Stomach (tissue), 9 donors: ENCODE measurements around the gene THEMIS. TPM values are rescaled to one million over a fixed set of nuclear protein-coding genes. Genes with fewer than 3 reads are reported as not detected.

Source experiments
- DNase-seq, 2 donors: peaks; one replicate each; pipeline versions ENCODE4 v3.0.0 to v3.0.0-alpha.2; 2013 to 2019
- H3K27ac ChIP-seq, 5 donors: fragments of 200-600 bp in 4 of 5; sonication (generic) in 4 of 5; one replicate each; pipeline ENCODE4 v1.5.1; 2013 to 2019; ENCODE audit warnings: mild to moderate bottlenecking in 1 of 5, moderate library complexity in 1 of 5
- H3K27me3 ChIP-seq, 3 donors: fragments of 200-600 bp; sonication (generic); one replicate each; pipeline ENCODE4 v1.5.1; 2017 to 2019; ENCODE audit warnings: mixed run types in 1 of 3
- H3K36me3 ChIP-seq, 4 donors: fragments of 200-600 bp; sonication (generic); 1 replicate in 3 of 4; 2 replicates in 1 of 4; pipeline ENCODE4 v1.5.1; 2016 to 2019
- H3K4me1 ChIP-seq, 4 donors: fragments of 200-600 bp; sonication (generic); one replicate each; pipeline ENCODE4 v1.5.1; 2016 to 2019
- H3K4me3 ChIP-seq, 4 donors: fragments of 200-600 bp; sonication (generic) in 3 of 4; one replicate each; pipeline ENCODE4 v1.5.1; 2016 to 2019; ENCODE audit warnings: mild to moderate bottlenecking in 1 of 4
- H3K9me3 ChIP-seq, 4 donors: fragments of 200-600 bp; sonication (generic); one replicate each; pipeline ENCODE4 v1.5.1; 2016 to 2019
- EP300 ChIP-seq: sonication (generic); formaldehyde crosslinking; IDR thresholded peaks from one replicate; pipeline ENCODE4 v1.6.1; 2017; ENCODE audit warnings: antibody characterized with exemption
- POLR2A ChIP-seq, 4 donors: fragments of 450-650 bp; IDR thresholded peaks; one replicate each; pipeline ENCODE4 v1.6.1; 2016; ENCODE audit warnings: antibody characterized with exemption in 4 of 4, control low read depth in 2 of 4, mild to moderate bottlenecking in 1 of 4, moderate library complexity in 1 of 4
- POLR2AphosphoS5 ChIP-seq, 3 donors: sonication (generic); formaldehyde crosslinking; IDR thresholded peaks; one replicate each; pipeline ENCODE4 v1.6.1; 2016; ENCODE audit warnings: antibody characterized with exemption in 3 of 3
- WGBS, 5 donors: extraction: QIAGEN DNeasy Blood & Tissue Kit in 3 of 5; methylation state at CpG; one replicate each; pipeline versions ENCODE4 v1.1.5 to v1.1.7; 2013 to 2018; 5-methylcytosine and 5-hydroxymethylcytosine counted together
- intact Hi-C: fragments of 100-400 bp; cut with DNase I; formaldehyde crosslinking; loops from one replicate; pipeline ENCODE4 v1.15.1; 2023; ENCODE audit warnings: low total_unique reads
- polyA plus RNA-seq, 3 donors: library from polyadenylated mRNA; stranded (reverse); fragments of 200-250 nt; gene quantifications; one replicate each; pipeline ENCODE4 v1.2.3, GENCODE V29; 2013
- total RNA-seq, 5 donors: library from RNA; depleted of rRNA; stranded (reverse); fragments of >200 nt; gene quantifications; one replicate each; pipeline versions ENCODE4 v1.1.0 to v1.2.3, GENCODE V29; 2014 to 2016
- TF ChIP-seq, protein P1 (sequence below), 7 experiments: fragments of 450-650 bp in 4 of 7; fragments of 200-600 bp in 3 of 7; sonication (generic) in 3 of 7; IDR thresholded peaks; one replicate each; pipeline ENCODE4 v1.5.1; 2016 to 2019; ENCODE audit warnings: antibody characterized with exemption in 7 of 7, control low read depth in 2 of 7, mild to moderate bottlenecking in 1 of 7
- donor health status: healthy with polysubstance abuse.
- donor health status: Bipolar disorder and iron deficiency.
- donor health status: healthy.

THEMIS gene
- total and polyA plus RNA-seq, 8 donors, result 0.08 to 18.3 (median 0.89) TPM; not detected in 1

DNA sequence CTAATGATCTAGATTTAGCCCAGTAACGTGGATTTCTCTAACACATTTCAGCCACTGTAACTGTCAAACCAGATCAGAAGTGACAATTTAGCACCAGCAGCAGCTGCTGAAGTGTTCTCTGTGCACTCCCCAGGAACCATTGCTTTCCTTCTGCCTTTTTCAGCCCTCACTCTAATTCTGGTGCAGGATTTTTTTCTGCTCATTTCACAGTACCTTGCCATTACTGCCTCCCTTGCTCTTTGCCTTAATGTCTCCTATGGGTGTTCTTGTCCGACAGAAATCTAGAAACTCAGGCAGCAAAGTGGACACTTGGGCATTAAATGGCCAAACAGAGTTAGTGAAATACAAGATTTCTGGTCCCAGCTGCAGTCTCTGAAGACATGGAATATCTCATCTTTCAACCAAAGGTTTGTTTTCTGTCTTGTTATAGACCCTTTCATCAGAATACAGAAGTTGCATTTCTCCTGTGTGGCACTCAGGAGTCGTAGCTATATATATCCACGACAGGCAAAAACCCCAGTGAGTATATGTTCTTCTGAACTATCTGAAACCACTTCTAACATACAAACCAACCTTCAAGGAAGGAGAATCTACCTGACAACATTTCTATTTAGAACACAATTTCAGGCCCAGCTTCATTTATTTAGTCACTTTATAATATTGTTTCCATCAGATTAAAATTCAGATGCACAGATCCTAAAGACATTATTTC lies 92.9 kb downstream of the THEMIS start:
- 83 to 87% (median 85%) methylated on average over 4 of the region's 4 CpGs for WGBS, 5 donors
- intact Hi-C loops, result no loop called here
- Histone ChIP-seq H3K27me3 (no peaks in the 10 kb centered on the region), H3K36me3 (no peaks in the 10 kb centered on the region), H3K9me3 (no peaks in the 10 kb centered on the region), H3K4me1 (no peaks in the 10 kb centered on the region), H3K4me3 (no peak overlapping the region), H3K27ac (no peak overlapping the region)
- no peak for DNase-seq
- no peak for TF ChIP-seq POLR2AphosphoS5 (IDR thresholded peaks at IDR 0.05)
- TF ChIP-seq POLR2A (IDR thresholded peaks at IDR 0.05), result no peak
- no peak for TF ChIP-seq EP300
- TF ChIP-seq, protein P1, sequence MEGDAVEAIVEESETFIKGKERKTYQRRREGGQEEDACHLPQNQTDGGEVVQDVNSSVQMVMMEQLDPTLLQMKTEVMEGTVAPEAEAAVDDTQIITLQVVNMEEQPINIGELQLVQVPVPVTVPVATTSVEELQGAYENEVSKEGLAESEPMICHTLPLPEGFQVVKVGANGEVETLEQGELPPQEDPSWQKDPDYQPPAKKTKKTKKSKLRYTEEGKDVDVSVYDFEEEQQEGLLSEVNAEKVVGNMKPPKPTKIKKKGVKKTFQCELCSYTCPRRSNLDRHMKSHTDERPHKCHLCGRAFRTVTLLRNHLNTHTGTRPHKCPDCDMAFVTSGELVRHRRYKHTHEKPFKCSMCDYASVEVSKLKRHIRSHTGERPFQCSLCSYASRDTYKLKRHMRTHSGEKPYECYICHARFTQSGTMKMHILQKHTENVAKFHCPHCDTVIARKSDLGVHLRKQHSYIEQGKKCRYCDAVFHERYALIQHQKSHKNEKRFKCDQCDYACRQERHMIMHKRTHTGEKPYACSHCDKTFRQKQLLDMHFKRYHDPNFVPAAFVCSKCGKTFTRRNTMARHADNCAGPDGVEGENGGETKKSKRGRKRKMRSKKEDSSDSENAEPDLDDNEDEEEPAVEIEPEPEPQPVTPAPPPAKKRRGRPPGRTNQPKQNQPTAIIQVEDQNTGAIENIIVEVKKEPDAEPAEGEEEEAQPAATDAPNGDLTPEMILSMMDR (IDR thresholded peaks at IDR 0.05), result no peak

DNA sequence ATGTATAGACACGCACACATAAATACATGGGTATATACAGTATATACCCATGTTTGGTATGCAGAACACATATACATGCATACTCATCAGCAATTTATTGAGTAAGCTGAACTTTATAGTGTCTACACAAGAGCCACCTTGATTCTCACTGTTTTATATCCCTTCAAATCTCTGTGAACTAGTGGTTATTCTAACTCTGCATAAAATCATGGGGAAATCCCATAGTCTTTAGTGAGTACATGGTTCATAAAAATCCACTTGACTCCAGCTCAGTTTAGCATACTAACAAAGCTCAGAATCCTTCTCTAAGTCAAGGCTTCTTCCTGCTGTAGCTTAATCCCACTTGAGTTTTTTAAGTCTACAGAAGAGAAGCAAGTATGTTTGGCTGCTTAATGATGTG lies 104.1 kb downstream of the THEMIS start:
- H3K27me3 ChIP-seq, result no peaks in the 10 kb centered on the region
- no peaks in the 10 kb centered on the region for H3K4me1 ChIP-seq
- no peaks in the 10 kb centered on the region for H3K36me3 ChIP-seq
- TF ChIP-seq EP300, result no peak
- TF ChIP-seq POLR2AphosphoS5 (IDR thresholded peaks at IDR 0.05), result no peak
- TF ChIP-seq, protein P1 (IDR thresholded peaks at IDR 0.05), result no peak
- no peak for TF ChIP-seq POLR2A (IDR thresholded peaks at IDR 0.05)
- no peak overlapping the region for H3K27ac ChIP-seq
- H3K9me3 ChIP-seq, result peaks cover 0 to 3% (median 0%) of the 10 kb centered on the region in 4 donors
- no peak for DNase-seq
- H3K4me3 ChIP-seq, result no peak overlapping the region
- intact Hi-C loops, result no loop called here
- WGBS, 5 donors, result 97 to 100% (median 100%) methylated on average over 1 of the region's 1 CpG

DNA sequence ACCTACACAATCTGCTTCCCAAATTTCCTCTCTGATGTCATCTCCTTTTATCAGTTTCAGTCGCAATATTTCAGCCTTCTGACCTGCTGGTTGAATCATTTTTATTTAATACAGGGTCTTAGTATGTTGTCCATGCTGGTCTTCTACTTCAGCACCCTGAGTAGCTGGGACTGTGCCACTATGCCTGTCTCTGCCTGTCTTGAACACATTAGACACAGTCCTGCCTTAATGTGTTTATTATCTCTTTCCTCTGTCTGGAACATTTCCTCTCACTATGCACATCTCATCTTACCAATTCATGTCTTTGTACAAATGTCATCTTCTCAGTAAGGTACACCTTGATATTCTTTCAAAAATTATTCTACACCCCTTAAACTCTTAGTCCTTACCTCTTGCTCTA lies 106.5 kb downstream of the THEMIS start:
- no peak for TF ChIP-seq EP300
- TF ChIP-seq POLR2A (IDR thresholded peaks at IDR 0.05), result no peak
- TF ChIP-seq POLR2AphosphoS5 (IDR thresholded peaks at IDR 0.05), result no peak
- TF ChIP-seq, protein P1 (IDR thresholded peaks at IDR 0.05), result no peak
- Histone ChIP-seq H3K4me3 (no peak overlapping the region), H3K36me3 (no peaks in the 10 kb centered on the region), H3K27me3 (no peaks in the 10 kb centered on the region), H3K27ac (no peak overlapping the region), H3K9me3 (no peaks in the 10 kb centered on the region), H3K4me1 (no peaks in the 10 kb centered on the region)
- intact Hi-C loops, result no loop called here
- DNase-seq, result no peak
- 67 to 82% (median 79%) methylated on average over 1 of the region's 1 CpG for WGBS, 5 donors

DNA sequence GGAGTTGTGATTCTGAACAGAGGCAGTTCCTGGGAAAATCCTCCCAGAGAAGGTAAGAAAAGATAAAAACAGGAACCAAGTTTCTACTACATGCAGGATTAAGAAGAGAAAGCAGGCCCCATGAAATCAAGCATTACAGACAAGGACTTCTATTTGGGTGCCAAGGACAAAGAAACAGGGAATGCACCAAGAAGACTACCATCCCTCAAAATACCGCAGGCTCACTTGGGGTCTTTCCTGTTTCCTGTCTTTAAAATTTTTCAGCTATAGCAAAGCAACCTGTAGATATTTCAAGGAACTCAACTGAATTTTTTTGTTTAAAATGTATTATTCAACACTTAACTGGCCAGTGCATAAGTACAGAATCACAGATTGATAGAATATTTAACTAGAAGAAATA lies 107.5 kb downstream of the THEMIS start:
- intact Hi-C loops, result no loop called here
- WGBS, 5 donors, result 86 to 100% (median 94%) methylated on average over 1 of the region's 1 CpG
- no peaks in the 10 kb centered on the region for H3K9me3 ChIP-seq
- no peaks in the 10 kb centered on the region for H3K36me3 ChIP-seq
- no peak for DNase-seq
- TF ChIP-seq, protein P1 (IDR thresholded peaks at IDR 0.05), result no peak
- TF ChIP-seq EP300, result no peak
- TF ChIP-seq POLR2AphosphoS5 (IDR thresholded peaks at IDR 0.05), result no peak
- TF ChIP-seq POLR2A (IDR thresholded peaks at IDR 0.05), result no peak
- H3K4me1 ChIP-seq, result no peaks in the 10 kb centered on the region
- H3K4me3 ChIP-seq, result no peak overlapping the region
- H3K27me3 ChIP-seq, result no peaks in the 10 kb centered on the region
- no peak overlapping the region for H3K27ac ChIP-seq
